ENCODE results near the gene TUBB3.

TUBB3 gene

GRCh38 chr16:89895482-89896250 is 27.5 kb upstream of the TUBB3 start:
- Mint-ChIP-seq H3K9me3 (no peaks in the 10 kb centered on the region), H3K36me3 (peaks cover 6% of the 10 kb centered on the region), H3K27me3 (no peaks in the 10 kb centered on the region), H3K27ac (no peak overlapping the region), H3K4me1 (no peaks in the 10 kb centered on the region), H3K4me3 (no peak overlapping the region)

GRCh38 chr16:89897204-89897603 is 25.9 kb upstream of the TUBB3 start:
- Mint-ChIP-seq H3K4me1 (no peaks in the 10 kb centered on the region), H3K36me3 (peaks cover 5% of the 10 kb centered on the region), H3K9me3 (no peaks in the 10 kb centered on the region), H3K27me3 (no peaks in the 10 kb centered on the region), H3K4me3 (no peak overlapping the region), H3K27ac (no peak overlapping the region)

DNA sequence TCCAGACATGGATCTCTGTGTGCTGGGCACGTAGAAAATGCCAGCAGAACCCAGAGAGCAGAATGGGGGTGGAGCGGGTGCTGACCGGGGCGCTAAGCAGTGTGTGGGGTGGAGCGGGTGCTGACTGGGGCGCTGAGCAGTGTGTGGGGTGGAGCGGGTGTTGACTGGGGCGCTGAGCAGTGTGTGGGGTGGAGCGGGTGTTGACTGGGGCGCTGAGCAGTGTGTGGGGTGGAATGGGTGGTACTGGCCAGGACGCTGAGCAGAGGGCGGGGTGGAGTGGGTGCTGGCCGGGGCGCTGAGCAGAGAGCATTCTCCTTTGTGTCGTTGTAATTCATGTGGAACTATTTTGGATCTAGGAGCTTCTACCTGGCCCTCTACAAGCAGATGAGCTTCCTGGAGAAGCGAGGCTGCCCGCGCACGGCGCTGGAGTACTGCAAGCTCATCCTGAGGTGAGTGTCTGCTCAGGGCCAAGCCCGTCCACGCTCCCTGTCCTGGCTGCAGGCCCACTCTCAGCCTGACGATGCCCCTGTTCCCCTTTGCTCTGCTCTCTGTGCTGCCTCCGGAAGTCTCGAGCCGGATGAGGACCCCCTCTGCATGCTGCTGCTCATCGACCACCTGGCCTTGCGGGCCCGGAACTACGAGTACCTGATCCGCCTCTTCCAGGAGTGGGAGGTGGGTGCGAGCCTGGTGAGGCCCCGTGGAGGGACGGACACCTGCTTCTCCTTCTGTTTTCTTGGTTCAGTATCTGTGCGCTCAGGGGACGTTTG is 24.8 kb upstream of the TUBB3 start:
- no peak overlapping the region for H3K27ac Mint-ChIP-seq
- H3K9me3 Mint-ChIP-seq = no peaks in the 10 kb centered on the region
- no peaks in the 10 kb centered on the region for H3K27me3 Mint-ChIP-seq
- no peaks in the 10 kb centered on the region for H3K4me1 Mint-ChIP-seq
- H3K36me3 Mint-ChIP-seq = peaks cover 5% of the 10 kb centered on the region
- no peak overlapping the region for H3K4me3 Mint-ChIP-seq

DNA sequence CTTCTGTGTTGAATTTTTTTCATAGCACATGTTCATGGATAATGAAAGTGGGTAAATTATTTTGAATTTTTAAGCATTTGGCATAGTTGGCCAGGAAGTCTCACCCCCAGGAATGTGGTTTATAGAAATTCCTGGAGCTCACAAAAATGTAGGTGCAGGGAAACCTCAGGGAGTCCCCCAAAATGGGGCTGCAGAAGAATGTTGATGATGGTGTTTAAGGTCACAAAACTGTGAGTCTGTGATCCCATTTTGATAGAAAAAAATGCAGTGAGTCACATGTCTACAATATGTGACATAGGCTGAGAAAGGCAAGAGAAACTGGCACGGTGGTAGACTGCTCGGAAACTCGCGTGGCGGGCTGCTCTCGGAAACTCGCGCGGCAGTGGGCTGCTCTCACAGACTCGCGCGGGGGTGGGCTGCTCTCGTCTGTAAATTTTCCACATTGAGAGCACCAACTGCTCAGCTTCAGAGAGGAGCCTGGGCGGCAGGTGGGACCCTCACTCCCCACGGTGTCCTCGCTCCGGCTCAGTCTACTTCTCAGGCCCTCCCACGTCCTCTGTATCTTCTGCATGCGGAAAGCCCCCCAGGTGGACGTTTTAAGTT is 23.2 kb upstream of the TUBB3 start:
- Mint-ChIP-seq H3K4me3 (no peak overlapping the region), H3K27me3 (no peaks in the 10 kb centered on the region), H3K4me1 (no peaks in the 10 kb centered on the region), H3K27ac (no peak overlapping the region), H3K9me3 (no peaks in the 10 kb centered on the region), H3K36me3 (peaks cover 5% of the 10 kb centered on the region)

DNA sequence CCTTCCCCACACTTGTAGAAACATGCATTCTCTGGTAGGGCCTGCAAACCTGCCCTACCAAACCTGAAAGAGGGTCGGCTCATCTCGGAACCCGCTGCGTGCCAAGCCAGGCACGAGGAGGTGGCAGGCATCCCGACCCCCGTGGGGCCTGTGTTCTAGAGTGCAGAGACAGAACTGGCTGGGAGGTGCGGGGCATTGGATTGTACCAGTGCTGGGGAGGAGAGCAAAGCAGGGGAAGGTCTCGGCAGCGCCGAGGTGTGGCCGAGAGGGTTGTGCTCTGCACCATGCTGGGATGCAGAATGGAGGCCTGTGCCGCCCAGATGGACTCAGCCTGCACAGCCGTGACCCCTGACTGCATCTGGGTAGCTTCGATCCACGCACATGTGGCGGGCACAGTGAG is 22.3 kb upstream of the TUBB3 start:
- Mint-ChIP-seq H3K9me3 (no peaks in the 10 kb centered on the region), H3K4me1 (no peaks in the 10 kb centered on the region), H3K4me3 (no peak overlapping the region), H3K27me3 (no peaks in the 10 kb centered on the region), H3K36me3 (peaks cover 5% of the 10 kb centered on the region), H3K27ac (no peak overlapping the region)

DNA sequence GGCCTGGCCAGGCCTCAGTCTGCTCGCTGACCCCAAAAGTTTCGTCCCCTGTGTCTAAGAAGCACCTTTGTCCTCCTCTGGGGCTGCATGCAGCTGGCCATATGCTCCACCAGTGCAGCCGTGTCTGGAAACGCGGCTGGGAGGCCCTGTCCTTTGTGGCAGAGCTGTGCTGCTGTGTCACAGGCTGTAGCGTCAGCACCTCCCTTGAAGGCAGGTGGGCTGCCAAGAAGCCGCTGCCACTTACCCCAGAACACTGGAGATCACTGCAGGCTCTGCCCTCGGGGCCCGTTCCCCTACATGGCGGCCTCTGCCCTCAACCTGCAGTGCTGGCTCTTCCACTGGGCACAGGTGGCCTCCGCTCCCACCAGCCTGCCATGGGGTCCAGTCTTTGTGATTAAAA is 20.2 kb upstream of the TUBB3 start:
- no peaks in the 10 kb centered on the region for H3K4me1 Mint-ChIP-seq
- H3K36me3 Mint-ChIP-seq = peaks cover 5% of the 10 kb centered on the region
- H3K4me3 Mint-ChIP-seq = no peak overlapping the region
- H3K27me3 Mint-ChIP-seq = no peaks in the 10 kb centered on the region
- no peaks in the 10 kb centered on the region for H3K9me3 Mint-ChIP-seq
- no peak overlapping the region for H3K27ac Mint-ChIP-seq

DNA sequence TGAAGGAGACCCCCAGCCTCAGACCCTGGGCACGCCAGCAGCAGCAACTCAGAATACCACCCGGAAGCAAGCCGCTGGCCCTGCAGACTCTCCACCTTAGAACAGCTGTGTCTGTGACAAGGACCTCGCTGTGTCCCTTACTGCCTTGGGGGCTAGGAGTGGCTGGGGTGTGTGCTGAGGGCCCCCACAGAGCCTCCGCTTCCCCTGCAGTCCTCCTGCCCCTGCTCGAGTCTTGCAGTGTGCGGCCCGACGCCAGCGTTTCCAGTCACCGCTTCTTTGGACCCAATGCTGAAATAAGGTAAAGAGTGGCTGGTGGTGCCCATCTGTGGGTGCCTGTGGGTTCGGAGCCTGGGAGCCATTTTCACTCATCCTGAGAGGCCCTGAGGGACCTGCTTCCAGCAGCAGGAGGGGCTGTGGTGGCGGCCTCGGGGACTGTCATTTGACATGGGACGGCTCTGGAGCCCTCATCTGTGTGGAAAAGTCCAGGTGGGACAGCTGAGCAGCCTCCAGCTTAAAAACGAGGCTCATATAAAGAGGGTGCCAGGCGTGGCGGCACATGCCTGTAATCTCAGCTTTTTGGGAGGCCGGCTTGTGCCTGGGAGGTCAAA is 19.1 kb upstream of the TUBB3 start:
- peaks cover 4% of the 10 kb centered on the region for H3K36me3 Mint-ChIP-seq
- no peak overlapping the region for H3K27ac Mint-ChIP-seq
- H3K4me1 Mint-ChIP-seq = no peaks in the 10 kb centered on the region
- H3K9me3 Mint-ChIP-seq = no peaks in the 10 kb centered on the region
- H3K27me3 Mint-ChIP-seq = no peaks in the 10 kb centered on the region
- no peak overlapping the region for H3K4me3 Mint-ChIP-seq

GRCh38 chr16:89904606-89905510 is 18.3 kb upstream of the TUBB3 start:
- Mint-ChIP-seq H3K9me3 (no peaks in the 10 kb centered on the region), H3K4me1 (no peaks in the 10 kb centered on the region), H3K27ac (no peak overlapping the region), H3K27me3 (no peaks in the 10 kb centered on the region), H3K4me3 (no peak overlapping the region), H3K36me3 (no peaks in the 10 kb centered on the region)

DNA sequence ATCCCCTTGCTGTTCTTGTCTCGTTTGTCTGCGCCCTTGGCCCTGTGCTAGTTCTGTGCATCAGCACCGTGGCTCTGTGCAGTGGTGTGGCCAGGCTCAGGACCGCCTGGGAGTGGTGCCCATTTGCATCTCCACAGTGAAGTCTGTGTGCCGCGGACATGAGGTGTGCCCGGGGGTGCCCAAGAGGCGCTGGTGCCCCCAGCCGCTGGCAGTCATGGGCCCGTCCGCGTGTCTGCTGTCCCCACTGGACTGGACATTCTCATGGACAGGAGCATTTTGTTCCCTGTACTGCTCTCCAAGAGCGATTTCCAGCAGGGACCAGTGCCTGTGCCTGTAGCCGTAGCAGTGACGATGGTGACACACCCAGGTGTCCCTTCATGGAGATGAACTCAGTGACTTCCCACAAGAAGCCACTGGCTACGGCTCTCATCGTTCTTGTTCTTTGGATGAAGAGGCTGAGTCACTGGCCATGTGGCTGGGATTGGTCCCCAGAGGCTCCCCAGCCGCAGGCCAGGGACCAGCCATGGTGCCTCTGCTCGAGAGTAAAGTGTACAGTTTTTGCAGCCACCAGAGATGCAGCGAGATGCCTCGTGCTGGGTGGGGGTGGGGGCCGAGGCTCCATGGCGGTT is 17.5 kb upstream of the TUBB3 start:
- Mint-ChIP-seq H3K27me3 (no peaks in the 10 kb centered on the region), H3K36me3 (no peaks in the 10 kb centered on the region), H3K9me3 (no peaks in the 10 kb centered on the region), H3K27ac (peak overlapping the region; percentile 72), H3K4me3 (no peak overlapping the region), H3K4me1 (no peaks in the 10 kb centered on the region)

DNA sequence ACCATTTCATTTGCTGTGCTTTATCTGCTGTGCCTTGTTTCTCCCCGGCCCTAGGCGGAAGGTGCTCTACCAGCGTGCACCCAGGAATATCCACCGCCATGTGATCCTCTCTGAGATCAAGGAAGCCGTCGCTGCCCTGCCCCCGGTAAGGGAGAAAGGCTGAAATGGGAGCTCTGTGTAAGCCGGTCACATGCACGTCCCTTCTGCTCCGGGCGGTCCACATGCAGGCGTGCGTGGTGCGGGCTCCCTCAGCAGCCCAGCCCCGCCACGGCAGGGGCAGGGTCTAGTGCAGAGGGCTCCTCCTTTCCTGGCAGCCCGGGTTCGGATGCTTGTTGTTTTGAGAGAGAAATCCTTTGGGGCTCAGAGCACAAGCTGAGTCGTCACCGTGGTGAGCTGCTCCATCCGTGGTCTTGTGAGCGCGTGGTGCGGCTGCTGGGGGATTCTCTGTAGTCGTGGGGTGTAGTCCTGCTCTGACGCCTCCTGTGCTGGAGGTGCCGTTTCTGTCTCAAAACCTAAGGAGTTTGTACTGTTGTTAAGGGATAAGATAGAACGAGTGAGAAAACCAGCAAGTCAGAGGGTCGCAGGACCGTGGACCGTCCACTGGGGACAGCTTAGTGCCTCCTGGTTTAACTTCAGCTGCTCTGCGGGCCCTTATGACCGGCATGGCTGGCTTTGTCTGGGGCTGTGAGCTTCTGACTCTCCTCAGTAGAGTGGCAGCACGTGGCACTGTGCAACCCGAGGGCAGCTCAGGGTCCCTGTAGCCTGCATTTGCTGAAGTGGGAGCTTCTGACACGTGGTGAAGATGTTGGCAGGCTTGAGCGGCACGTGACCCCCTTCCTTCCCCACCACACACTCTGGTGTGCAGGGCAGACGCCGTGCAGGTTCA is 16.8 kb upstream of the TUBB3 start:
- Mint-ChIP-seq H3K36me3 (no peaks in the 10 kb centered on the region), H3K4me1 (no peaks in the 10 kb centered on the region), H3K27me3 (no peaks in the 10 kb centered on the region), H3K27ac (no peak overlapping the region), H3K4me3 (no peak overlapping the region), H3K9me3 (no peaks in the 10 kb centered on the region)

GRCh38 chr16:89907055-89907814 is 15.9 kb upstream of the TUBB3 start:
- H3K9me3 Mint-ChIP-seq = no peaks in the 10 kb centered on the region
- no peaks in the 10 kb centered on the region for H3K27me3 Mint-ChIP-seq
- no peak overlapping the region for H3K4me3 Mint-ChIP-seq
- H3K27ac Mint-ChIP-seq = no peak overlapping the region
- no peaks in the 10 kb centered on the region for H3K4me1 Mint-ChIP-seq
- H3K36me3 Mint-ChIP-seq = no peaks in the 10 kb centered on the region

DNA sequence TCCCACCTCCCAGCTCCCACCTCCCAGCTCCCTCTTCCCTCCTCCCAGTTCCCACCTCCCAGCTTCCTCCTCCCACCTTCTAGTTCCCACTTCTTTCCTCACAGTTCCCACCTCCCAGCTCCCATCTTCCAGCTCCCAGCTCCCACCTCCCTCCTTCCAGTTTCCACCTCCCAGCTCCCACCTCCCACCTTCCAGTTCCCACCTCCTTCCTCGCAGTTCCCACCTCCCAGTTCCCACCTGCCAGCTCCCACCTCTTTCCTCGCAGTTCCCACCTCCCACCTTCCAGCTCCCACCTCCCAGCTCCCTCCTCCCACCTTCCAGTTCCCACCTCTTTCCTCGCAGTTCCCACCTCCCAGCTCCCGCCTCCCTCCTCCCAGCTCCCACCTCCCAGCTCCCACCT is 14.9 kb upstream of the TUBB3 start:
- no peaks in the 10 kb centered on the region for H3K4me1 Mint-ChIP-seq
- no peaks in the 10 kb centered on the region for H3K36me3 Mint-ChIP-seq
- H3K9me3 Mint-ChIP-seq = no peaks in the 10 kb centered on the region

More for the DNA sequence above, 14.9 kb upstream of the TUBB3 start:
- no peak overlapping the region for H3K27ac Mint-ChIP-seq
- no peaks in the 10 kb centered on the region for H3K27me3 Mint-ChIP-seq
- no peak overlapping the region for H3K4me3 Mint-ChIP-seq

All from activated naive CD4-positive, alpha-beta T cell treated with anti-CD3 and anti-CD28 coated beads, Interleukin-2, amount 50 U/mL, for 24 hours (primary cell).